Activated CD8-positive, alpha-beta memory T cell treated with anti-CD3 and anti-CD28 coated beads, Interleukin-2, amount 50 U/mL, for 1 hour (primary cell): ENCODE results near the gene CTIF.

Experiments used
- DNase-seq: peaks from one replicate; pipeline ENCODE4 v3.0.0-alpha.2; 2020; ENCODE audit errors: extremely low read depth

CTIF gene

DNA sequence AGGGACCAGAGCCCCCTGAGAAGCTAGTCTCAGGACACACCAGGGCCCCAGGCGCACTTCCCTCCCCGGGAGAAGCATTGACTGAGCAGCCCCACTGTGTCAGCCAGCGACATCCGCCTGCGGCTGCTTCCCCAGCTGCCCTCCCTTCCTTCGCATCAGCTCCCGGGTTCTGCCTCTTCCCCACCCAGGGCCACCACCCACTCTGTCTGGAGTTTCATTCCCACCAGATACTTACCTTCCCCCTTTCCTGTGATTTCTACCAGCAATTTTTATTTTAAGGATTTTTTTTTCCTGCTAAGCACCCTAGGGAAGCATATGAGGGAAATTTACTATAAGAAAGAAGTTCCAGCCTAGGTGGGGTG lies 312.7 kb downstream of the CTIF start:
- DNase-seq = no peak

DNA sequence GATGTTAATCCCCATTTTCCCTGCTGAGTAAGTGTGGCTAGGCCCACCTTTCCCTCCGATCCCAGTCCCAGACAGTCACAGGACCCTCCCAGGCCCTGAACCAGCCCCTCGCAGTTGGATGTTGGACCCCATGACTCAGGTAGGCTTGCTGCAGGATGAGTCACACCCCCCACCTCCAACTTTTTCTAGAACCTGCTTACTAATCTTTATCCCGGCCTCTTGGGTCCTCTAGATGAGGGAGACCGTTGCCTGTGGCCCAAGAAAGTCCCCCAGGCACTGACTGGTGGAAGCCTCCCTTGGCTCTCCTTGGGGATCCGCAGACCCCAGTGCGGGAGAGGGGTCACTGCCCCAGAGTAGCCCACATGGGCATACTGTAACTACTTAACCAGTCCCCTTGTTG lies 313.5 kb downstream of the CTIF start:
- no peak for DNase-seq

DNA sequence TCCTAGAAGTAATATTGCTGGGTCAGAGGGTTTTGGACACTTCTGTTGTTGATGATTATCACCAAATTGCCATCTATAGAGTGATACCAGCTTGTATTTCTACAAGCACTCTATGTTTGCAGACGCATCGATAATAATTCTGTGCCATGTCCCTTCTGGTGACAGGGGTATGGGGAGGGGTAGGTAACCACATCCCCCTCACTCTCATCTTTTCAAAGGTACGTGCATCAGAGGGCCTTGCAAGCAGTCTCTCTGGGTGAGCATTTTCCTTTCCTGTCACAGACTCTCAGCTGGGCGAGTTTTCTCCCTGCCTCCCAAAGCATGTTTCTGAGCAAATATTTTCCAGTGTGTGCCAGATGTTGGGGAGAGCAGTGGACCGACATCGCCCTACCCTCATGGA lies 314.0 kb downstream of the CTIF start:
- no peak for DNase-seq

DNA sequence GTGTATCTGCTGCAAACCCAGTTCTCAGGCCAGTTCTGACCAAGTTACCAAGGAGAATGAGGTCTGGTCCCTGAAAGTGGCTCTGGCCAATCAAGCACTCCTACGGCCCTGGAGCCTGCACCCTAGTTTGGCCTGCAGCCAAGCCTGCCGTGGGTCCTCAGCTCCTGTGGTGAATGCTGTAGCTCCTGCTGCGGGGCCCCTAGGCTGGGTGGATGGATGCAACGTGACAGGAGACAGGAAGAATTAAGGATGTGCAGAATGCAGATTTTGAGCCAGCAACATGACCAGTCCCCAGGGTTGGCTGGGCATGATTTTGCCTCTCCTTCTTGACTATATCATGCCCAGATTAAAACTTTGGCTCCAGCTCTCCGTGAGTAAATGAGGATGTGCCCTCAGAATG lies 314.8 kb downstream of the CTIF start:
- no peak for DNase-seq

DNA sequence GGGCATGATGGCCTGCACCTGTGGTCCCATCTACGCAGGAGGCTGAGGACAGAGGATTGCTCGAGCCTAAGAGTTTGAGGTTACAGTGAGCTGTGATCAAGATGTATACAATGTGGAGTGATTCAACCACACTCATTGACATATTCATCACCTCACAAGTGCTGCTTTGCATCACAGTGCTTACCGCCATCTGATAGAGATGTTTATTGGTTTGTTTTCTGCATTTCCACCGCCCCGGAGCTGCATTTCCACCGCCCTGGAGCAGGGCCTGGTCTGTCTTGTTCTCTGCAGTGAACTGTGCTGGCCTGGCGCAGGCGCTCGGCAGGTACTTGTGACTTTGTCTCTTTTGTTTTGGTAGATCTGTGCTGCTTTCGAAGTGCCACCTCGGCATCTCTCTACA lies 315.9 kb downstream of the CTIF start:
- no peak for DNase-seq

DNA sequence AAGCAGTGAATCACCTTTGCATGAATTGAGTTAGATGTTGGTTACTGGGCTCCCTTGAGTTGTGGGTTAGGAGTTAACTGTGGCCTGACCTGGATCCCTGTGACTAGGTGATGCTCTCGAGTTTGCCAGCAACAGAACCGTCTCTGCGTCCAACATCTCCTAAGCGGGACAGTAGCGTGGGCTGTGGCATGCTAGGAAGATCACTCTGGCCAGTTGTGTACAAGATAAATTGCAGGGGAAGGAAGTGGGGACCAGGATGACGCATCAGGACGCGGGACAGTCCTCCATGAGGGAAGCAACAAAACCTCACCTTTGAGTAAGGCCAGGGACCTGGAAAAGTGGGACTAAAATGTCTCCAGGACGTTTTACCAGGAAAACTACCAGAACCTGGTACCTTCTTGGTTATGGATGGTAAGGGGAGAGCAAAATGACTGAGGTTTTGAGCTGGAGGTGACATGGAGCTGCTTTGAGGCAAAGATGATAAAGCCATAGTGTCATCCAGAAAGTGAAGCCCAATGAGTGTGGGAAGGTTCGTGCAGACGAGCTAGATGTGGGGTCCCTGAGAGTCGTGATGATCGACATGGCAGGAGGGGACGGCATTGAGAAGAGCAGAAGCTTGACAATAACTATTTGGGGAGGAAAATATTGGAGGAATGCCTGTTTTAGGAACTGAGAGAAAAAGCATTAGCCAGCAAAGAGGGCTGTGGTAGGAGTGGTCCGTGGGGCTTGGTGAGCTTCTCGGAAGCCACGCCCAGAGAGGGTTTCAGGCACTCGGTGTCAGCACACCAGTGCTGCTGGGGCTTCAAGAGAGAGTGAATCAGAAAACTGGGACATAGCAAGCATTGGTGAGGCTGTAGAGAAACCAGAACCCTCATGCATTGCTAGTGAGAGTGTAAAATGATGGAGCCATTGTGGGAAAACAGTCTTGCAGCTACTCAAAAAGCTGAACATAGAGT lies 316.9 kb downstream of the CTIF start:
- DNase-seq = no peak

DNA sequence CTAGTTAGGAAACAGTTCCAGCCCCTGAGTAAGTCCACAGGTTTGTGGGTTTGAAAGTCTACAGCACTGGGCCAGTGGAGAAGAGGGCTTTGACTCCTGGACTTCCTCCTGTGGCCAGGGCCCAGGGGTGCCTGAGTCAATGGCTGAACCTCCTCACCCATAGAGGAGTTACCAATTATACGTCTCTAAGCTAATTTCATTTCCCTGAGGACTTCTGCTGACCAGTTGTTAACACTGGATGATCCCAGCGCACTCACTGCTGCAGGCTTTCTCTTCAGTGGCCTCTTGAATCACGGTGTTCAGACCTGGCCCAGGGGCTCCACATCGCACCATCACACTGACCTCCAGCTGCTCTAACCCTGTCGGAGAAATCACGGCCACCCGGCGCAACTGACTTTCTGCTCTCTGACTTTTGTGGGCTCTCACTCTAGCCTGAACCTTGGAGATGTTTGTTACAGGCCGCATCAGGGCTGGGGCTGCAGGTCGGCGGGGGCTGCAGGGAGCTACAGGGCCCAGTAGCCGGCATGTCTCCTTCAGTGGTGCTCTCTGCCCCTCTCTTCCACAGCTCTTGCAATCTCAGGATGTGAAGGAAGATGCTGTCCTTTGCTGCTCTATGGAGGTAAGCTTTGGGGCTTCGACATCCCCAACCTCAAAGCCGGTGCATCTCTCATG lies 318.3 kb downstream of the CTIF start:
- no peak for DNase-seq

DNA sequence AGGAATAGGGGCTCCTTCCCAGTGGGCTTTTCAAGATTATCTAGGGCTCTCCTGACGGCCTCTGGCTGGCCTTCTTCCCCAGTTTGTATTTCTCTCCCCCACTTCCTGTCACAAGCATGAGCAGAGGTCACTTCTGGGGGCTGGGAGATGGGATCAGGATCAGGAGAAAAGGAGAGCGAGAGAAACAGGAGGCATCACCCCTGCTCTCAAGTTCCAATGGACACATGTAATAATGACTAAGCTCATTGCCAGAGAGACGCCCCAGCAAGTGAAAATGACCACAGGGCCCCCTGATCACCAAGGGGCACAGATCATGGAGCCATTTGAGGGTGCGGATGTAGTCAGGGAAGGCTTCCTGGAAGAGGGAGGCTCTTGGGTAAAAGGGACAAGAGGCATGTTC lies 319.8 kb downstream of the CTIF start:
- no peak for DNase-seq

DNA sequence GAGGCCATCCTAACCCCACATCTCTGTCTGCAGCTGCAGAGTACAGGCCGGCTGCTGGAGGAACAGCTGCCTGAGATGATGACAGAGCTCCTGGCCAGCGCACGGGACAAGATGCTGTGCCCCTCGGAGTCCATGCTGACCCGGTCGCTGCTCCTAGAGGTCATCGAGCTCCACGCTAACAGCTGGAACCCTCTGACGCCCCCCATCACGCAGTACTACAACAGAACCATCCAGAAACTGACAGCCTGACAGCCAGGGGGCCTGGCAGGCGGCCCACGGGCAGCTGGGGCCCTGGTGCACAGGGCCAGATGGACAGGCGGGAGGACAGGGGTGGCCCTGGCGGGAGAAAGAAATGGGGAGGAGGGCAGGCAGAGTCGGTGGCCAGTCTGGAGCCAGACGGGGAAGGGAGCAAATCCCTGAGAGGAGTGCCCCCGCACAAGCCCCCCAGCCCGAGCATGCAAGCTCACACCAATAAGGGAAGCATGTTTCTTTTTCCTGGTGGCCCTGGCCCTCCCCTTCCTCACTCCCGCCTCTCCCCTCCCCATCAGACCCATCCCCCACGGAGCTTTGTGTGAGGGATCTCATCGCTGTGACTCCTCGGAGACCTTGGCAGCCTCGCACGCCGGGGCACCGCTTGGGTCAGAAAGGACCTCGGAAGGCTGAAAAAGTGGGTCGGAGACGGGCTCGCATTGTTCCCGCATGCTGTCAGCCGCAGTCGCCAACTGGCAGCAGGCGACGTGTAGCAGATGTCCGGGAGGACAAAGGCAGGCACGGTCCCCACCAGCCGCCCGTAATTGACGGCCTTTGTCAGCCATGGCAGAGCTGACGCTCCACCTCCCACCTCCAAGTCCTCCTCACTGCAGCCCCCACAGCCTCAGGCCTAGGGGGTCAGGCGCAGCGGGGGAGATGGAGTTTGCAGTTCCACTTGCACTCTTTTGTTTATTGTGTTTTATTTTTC lies 320.8 kb downstream of the CTIF start:
- DNase-seq = no peak

DNA sequence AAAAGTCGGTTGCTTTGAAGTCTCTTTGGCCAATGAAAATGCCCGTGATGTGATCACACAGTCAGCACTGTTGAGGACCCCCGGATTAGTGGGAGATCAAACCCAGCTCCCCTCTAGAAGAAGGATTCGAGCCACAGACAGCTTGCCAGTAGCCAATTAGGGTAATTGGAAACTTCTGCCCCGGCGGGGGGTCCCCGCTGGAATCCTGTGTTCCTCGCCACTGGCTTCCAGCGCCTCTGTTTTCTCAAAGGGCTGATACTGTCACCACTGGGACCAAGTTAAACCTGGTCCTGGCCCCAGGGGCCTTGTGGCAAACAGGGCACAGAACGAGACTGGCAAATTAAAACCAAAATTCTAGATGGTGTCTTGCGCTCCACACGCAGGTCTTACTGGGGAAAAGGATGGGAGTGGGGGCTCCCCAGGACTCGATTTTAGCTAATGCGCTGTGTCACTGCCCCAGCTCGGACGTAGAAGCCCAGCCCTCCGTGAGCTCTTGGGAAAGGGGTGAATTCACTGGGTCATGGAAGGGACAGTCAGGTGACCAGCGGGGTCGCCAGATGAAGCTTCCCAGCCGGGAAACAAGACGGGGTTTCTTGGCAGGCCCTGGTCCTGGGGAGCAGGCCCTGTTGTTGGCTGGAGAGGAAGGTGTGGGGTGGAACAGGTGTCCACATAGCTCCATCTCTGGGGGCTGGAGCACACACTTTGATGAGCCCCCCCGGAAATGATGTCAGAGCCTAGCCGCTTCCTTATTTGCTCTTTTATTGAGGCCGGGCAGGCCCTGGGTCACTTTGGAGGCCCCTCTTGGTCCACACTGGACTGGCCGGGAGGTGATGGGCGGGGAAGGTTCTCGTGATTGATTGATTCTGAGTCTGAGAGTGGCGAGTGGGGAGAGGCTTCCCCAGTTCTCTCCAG lies 321.7 kb downstream of the CTIF start:
- DNase-seq = no peak

DNA sequence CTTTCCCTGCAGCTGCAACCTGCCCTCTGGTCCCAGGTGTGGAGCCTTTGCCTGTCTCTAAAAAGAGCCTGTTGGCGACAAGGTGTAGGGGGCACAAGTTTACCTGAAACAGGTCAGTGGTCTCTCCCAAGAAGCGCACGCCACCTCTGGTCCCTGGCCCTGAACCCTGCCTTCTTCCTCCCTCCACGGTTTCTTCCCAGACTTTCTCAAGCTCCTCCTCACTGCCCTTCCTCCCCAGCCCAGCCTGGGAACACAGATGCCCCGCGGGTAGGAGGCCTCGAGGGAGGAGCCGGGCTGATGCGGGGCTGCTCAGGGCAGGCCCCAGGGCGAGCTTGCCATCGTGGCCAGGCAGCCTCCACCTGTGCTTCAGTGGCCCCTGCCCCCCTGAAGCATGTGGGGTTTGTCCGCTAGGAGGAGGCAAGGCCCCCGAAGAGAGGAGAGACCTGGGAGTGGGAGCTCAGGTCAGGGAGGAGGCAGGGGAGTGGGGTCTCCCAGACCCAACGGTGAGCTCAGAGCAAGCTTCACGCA lies 322.4 kb downstream of the CTIF start:
- no peak for DNase-seq

DNA sequence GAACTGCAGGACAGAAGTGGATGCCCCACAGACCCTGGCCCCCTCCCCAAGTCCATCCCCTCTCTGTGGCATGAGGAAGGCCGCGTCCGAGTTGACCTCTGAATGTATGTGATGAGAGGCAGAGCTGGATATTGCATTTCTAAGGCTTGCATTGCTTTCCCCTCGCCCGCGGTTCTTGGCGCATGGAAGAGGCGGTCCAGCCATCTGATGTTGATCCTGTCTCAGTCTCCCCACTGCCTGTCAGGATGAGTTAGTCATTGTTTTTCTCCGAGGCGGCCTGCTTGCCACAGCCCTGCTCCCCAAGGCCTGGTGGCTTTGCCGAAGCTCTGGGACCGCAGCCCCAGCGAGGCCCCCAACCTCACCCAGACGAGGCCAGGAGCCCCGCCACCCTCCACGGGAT lies 323.3 kb downstream of the CTIF start:
- no peak for DNase-seq

DNA sequence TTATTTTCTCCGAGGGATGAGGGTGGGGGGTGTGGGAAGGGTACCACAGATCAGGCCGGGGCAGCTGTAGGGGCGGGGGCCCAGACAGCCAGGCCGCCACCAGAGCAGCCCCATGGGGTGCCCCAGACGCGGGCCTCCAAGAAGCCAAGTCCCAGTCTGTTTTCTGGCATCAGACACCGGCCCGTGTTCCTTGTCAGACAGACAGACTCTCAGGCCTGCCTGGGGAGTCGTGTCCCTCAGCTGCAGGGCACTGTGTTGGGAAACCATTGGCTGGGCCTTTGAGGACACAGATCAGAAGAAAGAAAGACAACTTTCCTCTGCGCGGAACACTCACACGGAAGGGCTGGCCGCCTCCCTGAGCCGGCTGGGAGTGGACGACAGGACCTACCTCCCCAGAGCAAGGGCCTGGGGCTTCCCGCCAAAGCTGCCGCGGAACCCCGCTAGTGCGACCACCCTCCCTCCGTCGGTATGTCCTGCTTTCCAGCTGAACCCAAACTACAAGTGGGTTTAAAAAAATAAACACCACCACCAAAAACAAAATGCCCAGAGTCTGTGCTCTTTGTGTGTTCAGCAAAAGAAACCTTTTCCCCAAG lies 323.9 kb downstream of the CTIF start:
- no peak for DNase-seq

DNA sequence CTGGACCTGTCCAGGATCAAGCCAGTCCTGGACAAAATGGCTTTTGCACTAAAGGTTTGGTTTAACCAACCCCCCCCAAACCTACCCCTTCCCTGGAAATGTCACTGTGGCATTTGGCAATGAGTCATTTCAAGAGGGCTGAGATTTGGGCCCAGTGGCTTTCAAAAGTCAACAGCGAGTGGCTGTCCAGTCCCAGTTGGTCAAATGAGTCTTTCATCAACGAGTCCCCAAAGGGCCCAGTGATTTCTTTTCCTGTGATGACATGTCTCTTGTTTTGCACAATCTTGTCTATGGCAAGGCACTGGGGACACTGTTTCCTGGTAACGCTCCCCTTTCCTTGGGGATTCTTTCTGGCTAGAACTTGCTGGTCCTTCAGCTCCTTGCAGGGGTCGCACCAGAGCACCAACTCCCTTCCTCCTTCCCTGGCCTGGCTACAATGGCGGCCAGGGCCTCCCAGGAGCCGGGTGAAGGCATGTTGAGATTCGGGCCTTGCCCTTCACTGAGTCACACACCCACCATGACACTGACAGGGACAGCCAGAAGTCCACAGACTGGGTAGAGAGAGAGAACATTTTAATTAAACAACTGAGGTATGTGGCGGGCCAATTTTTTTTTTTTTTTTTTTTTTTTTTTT lies 324.7 kb downstream of the CTIF start:
- DNase-seq = no peak

DNA sequence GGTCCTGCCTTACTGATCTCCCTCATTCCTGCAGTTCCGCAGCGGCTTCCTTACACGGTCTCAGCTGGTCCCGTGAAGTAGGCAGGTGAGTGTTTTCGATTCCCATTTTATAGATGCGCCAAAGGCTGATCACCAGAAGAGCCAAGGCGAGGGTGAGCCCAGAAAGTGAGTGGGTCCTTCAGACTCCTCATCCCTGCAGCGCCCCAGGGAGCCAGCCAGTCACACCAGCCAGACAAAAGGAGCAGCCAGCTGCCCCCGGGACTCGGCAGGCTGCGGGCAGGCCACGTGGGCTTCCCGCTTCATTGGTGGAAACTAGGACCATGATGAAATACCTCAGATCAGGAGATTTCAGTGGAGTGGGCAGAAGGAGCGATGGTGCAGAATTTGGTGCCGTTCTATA lies 326.0 kb downstream of the CTIF start:
- DNase-seq = no peak

DNA sequence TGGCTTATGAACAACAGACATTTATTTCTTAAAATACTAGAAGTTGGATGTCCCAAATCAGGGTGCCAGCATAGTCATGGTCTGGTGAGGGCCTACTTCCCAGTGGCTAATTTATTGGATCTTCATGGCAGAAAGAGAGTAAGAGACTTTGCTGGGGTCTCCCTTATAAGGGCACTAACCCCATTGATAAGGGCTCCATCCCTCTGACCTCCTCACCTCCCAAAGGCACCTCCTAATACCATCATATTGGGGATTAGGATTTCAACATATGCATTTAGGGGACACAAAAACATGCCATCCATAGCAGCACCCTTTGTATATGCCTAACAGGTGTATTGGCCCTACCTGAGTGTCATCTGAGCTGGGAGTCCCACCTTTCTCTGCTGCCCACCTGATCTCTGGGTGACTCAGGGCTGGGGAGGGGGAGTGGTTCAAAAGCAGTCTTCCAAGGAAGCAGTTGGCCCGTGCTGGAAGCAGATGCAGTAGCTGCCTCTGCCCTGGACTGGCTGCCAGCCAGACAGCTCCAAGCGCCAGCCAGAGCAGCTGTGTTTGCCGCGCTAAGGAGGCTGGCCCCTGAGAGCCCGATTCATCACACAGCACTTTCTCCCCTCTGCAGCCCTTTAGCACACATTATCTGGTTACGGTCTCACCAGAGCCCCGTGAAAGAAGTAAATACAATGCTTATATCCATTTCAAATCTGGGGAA lies 327.4 kb downstream of the CTIF start:
- no peak for DNase-seq

DNA sequence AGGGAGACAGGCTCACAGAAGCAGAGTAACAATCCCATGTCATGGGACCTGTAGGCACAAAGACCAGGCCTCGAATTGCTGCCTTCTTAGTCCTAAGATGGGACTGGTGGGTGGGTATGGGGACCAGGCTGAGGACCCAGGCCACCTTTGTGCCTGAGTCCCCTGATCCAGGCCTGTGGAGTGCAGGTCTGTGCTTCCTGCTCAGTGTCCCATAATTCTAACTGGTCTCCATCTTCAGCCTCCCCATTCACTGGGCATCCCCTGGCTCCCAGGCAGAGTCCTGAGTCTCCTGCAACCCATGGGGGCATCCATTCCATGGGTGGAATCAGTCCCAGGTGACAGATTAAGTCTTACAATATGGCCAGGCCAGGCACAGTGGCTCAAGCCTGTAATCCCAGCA lies 328.0 kb downstream of the CTIF start:
- no peak for DNase-seq

DNA sequence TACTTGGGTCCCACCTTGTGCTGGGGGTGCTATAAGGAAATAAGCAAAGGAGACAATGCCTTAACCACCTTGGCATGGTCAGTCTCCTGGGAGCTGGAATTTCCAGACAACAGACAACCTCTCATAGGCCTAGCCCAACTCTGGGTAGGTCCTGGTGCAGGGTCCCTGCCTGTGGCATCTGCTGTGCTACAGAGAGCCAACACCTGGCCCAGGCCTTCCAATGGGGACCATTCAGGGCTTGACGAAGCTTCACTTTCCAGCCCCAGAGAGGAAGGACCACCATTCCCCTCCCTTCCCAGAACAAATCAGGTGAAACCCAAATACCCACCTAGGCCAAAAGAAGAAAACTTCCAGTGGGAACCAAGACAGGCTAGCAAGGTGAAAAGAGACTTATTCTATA lies 329.1 kb downstream of the CTIF start:
- no peak for DNase-seq
